ENCODE measurements around the gene SMPD1. TPM values are rescaled to one million over a fixed set of nuclear protein-coding genes. Genes with fewer than 3 reads are reported as not detected.
A peak's percentile ranks its signal among the peaks of the same experiment; 100 is the strongest.

The SMPD1 gene
- total RNA-seq, 2 donors from 2014 or later, result 21.7 to 25.9 TPM

DNA sequence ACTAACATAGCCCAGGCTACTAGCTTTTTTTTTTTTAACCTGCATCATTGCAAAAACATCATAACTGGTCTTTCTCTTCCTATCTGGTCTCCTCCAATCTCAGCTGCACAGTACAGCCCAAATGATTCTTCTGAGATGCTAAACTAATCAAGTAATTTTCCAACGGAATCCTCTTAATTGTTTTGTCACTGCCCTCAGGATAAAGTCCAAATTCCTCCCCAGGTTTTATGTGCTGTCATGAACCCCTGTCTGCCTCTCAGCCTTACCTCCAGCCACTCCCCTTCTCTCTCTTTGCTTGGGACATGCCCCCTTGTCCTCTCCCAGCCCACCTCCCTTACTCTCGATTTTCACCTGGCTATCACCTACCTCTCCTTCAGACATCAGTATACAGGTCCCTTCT lies 16.1 kb downstream of the SMPD1 start:
- H3K27ac Mint-ChIP-seq, result no peak overlapping the region
- no peaks in the 10 kb centered on the region for H3K9me3 Mint-ChIP-seq
- no peak for ATAC-seq (replicated peaks in 1 of 2)
- peaks cover 78% of the 10 kb centered on the region for H3K4me1 Mint-ChIP-seq (ENCODE audit: low read depth)
- no peaks in the 10 kb centered on the region for H3K27me3 Mint-ChIP-seq (ENCODE audit: low read depth)
- peak overlapping the region in 1 of 2 donors; percentile 47 for H3K4me3 Mint-ChIP-seq
- H3K36me3 Mint-ChIP-seq (ENCODE audit: insufficient read depth in 2 of 2), result peaks cover 0 to 4% of the 10 kb centered on the region in 2 donors
- no peak for DNase-seq

DNA sequence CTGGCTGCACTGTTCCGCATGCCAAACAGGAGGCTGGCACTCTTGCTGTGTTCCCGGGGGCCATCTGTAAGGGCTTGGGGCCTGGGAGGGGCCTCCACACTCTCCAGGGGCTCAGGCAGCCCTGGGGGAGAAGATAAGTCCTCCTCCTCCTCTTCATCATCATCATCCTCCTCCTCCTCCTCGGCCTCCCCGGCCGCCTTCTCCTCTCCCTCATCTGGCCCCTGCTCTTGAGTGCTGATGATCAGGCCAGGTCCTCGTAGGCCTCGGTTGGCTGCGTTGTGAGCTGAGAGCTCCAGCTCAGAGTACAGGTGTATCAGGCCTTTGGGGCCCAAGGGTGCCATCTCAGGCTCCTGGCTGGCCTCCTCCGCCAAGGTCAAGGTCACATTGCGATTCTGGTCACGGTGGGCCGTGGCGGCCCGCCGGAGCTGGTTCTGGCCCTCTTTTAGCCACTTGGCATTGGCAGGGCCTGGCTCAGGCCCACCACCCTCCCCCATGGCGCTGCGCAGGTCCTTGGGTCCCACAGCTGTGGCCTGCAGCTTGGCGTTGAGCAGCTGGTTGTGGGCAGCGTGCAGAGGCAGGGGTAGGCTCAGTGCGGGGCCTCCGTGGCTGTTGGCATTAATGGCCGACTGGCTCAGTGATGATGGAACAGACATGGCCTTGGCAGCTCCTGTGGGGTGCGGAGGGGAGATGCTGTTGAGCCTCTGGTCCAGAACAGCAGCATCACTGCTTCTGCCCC lies 20.6 kb downstream of the SMPD1 start:
- H3K27me3 Mint-ChIP-seq (ENCODE audit: low read depth), result no peaks in the 10 kb centered on the region
- no peak for DNase-seq
- peaks cover 44% of the 10 kb centered on the region for H3K4me1 Mint-ChIP-seq (ENCODE audit: low read depth)
- H3K27ac Mint-ChIP-seq, result no peak overlapping the region
- peaks cover 0 to 4% of the 10 kb centered on the region in 2 donors for H3K36me3 Mint-ChIP-seq (ENCODE audit: insufficient read depth in 2 of 2)
- no peaks in the 10 kb centered on the region for H3K9me3 Mint-ChIP-seq
- H3K4me3 Mint-ChIP-seq, result no peak overlapping the region
- ATAC-seq (replicated peaks in 1 of 2), result no peak

DNA sequence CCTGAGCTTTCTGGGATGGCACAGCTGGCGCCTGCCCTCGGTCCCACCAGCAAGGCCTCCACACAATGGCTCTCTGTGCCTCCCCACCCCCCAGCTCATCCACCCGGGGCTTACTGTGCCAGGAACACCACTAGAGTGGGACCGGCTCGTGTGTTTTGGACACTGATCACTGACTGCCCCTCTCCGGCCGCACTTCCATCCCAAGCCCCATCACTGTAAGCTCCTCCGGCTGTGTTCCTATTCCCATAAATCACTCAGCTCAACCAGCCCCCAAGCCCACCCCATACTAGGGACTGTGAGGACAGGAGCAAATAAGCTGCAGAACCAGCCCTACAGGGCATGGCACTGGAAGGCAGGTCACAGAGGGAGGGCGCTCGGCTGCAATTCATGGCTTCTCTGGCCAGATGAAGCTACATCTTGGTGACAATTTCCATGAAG lies 21.3 kb downstream of the SMPD1 start:
- Mint-ChIP-seq H3K4me3 (no peak overlapping the region), H3K36me3 (ENCODE audit: insufficient read depth in 2 of 2) (peaks cover 0 to 4% of the 10 kb centered on the region in 2 donors), H3K27me3 (ENCODE audit: low read depth) (no peaks in the 10 kb centered on the region), H3K27ac (no peak overlapping the region), H3K4me1 (ENCODE audit: low read depth) (peaks cover 36% of the 10 kb centered on the region), H3K9me3 (no peaks in the 10 kb centered on the region)
- no peak for ATAC-seq (replicated peaks in 1 of 2)
- DNase-seq, result no peak

DNA sequence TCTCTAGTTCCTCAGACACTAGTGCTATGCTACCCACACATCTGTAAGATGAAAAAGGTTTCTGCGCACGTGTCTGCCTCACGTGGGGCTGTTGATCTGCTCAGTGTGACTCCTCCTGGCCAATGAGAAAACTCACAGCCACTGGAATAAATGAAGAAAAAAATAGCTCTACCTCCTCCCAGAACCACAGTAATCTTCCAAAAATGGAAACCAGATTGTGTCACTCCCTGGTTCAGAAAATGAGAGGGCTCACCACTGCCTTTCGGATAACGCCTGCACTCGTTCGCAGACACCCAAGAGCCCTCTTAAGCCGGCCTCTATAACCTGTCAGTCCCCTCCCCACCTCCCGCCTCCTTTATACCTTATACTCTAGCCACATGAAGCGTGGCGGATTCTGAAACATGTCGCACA lies 23.5 kb downstream of the SMPD1 start:
- Mint-ChIP-seq H3K9me3 (no peaks in the 10 kb centered on the region), H3K27me3 (ENCODE audit: low read depth) (no peaks in the 10 kb centered on the region), H3K27ac (no peak overlapping the region), H3K4me3 (no peak overlapping the region), H3K4me1 (ENCODE audit: low read depth) (peaks cover 19% of the 10 kb centered on the region), H3K36me3 (ENCODE audit: insufficient read depth in 2 of 2) (peaks cover 0 to 4% of the 10 kb centered on the region in 2 donors)
- peak; percentile 78 to 82 for ATAC-seq (replicated peaks in 1 of 2)
- DNase-seq, result peak; percentile 50 to 73

DNA sequence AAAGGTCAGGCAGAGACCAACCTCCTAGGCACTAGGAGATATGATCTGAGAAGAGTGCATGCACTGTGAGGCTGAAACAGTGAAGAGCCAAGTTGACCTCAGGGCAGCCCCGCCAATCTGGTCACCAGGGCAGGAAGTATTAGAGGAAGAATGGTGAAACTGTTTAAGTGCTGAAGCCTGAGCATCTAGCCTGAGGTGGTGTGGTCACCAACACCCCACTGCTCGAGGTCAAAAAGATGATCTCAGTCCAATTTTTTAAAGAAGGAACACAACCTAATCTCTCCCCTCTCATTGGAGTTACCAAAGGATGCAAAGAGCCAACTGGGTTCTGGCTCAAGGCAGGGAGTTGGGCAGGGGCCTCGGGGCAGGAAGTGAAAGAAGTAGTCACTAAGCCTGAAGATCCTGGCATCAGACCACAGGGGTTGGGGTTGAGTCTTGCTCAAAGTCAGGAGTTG lies 24.6 kb downstream of the SMPD1 start:
- DNase-seq (peak; percentile 51 to 64), ATAC-seq (replicated peaks in 1 of 2) (peak; percentile 40 to 47)
- H3K4me1 Mint-ChIP-seq (ENCODE audit: low read depth), result peaks cover 15% of the 10 kb centered on the region
- no peaks in the 10 kb centered on the region for H3K27me3 Mint-ChIP-seq (ENCODE audit: low read depth)
- no peaks in the 10 kb centered on the region for H3K9me3 Mint-ChIP-seq
- H3K36me3 Mint-ChIP-seq (ENCODE audit: insufficient read depth in 2 of 2), result peaks cover 0 to under 1% of the 10 kb centered on the region in 2 donors
- H3K4me3 Mint-ChIP-seq, result no peak overlapping the region
- no peak overlapping the region for H3K27ac Mint-ChIP-seq

DNA sequence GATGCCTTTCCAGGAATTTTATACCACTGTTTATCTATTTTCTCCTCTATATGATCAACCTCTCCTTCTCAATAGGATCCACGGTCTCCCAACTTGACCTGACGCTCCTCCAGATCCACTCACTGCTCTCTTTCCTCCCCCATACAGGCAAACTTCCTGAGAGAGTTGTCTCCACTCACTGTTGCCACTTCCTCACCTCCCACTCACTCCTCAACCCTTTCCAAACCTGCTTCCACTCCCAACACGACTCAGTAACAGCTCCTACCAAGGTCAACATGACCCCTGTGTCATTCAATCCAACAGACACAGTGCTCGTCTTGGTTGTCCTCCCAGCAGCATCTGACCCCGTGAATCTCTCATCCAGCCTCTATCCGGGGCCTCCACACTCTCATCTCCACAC lies 25.5 kb downstream of the SMPD1 start:
- no peak overlapping the region for H3K4me3 Mint-ChIP-seq
- no peaks in the 10 kb centered on the region for H3K9me3 Mint-ChIP-seq
- no peaks in the 10 kb centered on the region for H3K27me3 Mint-ChIP-seq (ENCODE audit: low read depth)
- H3K36me3 Mint-ChIP-seq (ENCODE audit: insufficient read depth in 2 of 2), result peaks cover 0 to under 1% of the 10 kb centered on the region in 2 donors
- H3K4me1 Mint-ChIP-seq (ENCODE audit: low read depth), result peaks cover 13% of the 10 kb centered on the region
- ATAC-seq (replicated peaks in 1 of 2) (no peak), DNase-seq (no peak)
- no peak overlapping the region for H3K27ac Mint-ChIP-seq

DNA sequence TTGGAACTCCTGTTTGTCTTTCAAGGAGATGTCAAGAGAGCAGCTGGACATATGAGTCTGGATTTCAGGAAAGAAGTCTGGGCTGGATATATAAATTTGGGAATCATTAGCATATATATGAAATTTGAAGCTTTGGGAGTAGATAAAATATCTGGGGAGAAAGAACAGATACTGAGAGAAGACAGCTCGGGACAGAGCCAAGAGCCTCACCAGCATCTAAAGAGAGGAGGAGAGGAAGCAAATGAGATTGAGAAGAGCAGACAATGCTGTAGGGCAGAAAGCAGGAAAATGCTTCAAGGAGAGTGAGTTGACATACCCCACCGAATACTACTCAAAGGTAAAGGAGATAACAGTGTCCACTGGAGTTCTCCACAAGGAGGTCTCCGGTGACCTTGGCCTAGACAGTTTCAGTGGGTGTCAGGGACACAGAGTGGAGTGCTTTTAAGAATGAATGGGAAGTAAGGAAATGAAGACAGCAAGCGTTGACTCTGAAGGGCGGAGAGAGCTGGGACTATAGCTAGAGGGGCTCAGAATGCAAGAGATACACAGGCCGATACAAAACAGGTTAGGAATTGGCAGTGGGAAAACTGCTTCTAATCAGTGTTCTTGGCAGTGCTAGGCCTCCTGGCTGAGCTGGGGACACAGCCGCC lies 27.8 kb downstream of the SMPD1 start:
- ATAC-seq (replicated peaks in 1 of 2) (no peak), DNase-seq (no peak)
- no peak overlapping the region for H3K27ac Mint-ChIP-seq
- peaks cover 0 to 1% of the 10 kb centered on the region in 2 donors for H3K36me3 Mint-ChIP-seq (ENCODE audit: insufficient read depth in 2 of 2)
- no peak overlapping the region for H3K4me3 Mint-ChIP-seq
- H3K27me3 Mint-ChIP-seq (ENCODE audit: low read depth), result peaks cover 12% of the 10 kb centered on the region
- peaks cover 9% of the 10 kb centered on the region for H3K4me1 Mint-ChIP-seq (ENCODE audit: low read depth)
- no peaks in the 10 kb centered on the region for H3K9me3 Mint-ChIP-seq

DNA sequence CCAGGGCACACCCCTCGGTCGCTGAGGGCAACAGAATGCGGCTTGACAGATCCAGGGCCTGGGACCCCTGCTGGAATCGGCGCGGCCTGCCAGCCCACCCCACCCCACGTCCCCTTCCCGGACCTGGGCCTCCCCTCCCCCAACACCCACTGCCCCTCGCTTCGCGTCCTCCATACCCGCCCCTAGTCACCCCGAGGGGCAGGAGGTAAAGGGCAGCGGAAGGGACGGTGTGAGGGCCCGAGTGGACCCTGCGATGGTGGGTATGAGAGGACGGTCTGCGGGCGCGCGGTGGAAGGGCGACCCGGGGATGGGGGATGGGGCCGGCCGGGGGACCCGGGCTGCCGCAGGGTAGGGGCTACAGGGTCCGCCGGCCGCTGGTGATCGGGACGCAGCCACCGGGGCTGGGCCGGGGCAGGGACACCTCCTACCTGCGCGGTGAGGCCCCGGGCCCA lies 28.3 kb downstream of the SMPD1 start:
- peaks cover 9% of the 10 kb centered on the region for H3K4me1 Mint-ChIP-seq (ENCODE audit: low read depth)
- ATAC-seq (replicated peaks in 1 of 2) (no peak), DNase-seq (peak in 1 of 2 donors; percentile 29)
- peaks cover 0 to 1% of the 10 kb centered on the region in 2 donors for H3K36me3 Mint-ChIP-seq (ENCODE audit: insufficient read depth in 2 of 2)
- peaks cover 0 to under 1% of the 10 kb centered on the region in 2 donors for H3K9me3 Mint-ChIP-seq
- H3K27ac Mint-ChIP-seq, result peak overlapping the region; percentile 38
- no peak overlapping the region for H3K4me3 Mint-ChIP-seq
- peaks cover 17% of the 10 kb centered on the region for H3K27me3 Mint-ChIP-seq (ENCODE audit: low read depth)

DNA sequence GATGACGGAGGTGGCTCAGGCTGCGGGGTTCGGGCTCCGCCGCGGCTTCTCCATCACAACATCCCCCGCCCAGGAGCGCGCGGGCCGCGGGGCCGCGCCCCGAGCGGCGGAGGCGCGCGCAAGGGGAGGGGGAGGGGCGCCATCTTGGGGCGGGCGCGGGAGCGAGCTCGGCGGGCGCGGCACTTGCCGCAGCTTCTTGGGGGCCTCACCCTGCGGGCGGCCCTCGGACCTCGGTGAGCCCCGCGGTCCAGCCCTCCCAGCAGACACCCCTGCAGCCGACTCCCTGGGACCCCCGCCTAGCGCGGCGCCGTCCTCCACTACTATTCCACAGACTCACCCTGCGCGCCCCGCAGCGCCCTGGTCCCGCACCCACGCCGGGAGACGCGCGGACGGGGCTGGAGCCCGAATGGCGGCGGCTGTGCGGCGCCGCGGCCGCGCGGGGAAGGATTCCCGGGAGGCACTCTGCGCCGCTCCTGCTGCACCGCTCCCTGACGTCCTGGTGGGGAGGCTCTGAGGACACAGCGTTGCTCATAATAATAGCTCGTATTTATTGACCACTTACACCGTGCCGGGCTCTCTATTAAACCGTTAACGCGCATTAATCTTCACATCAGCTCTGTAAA lies 28.8 kb downstream of the SMPD1 start, which contains the start of gene APBB1:
APBB1 (minus strand) TSS at position 86 of the 623 bp plus-strand sequence. CDS start 7,747 bp downstream, outside the sequence.
- peak within 1 kb of the TSS; percentile 79 to 86 for H3K4me3 Mint-ChIP-seq
- DNase-seq, result peak; percentile 73 to 83

DNA sequence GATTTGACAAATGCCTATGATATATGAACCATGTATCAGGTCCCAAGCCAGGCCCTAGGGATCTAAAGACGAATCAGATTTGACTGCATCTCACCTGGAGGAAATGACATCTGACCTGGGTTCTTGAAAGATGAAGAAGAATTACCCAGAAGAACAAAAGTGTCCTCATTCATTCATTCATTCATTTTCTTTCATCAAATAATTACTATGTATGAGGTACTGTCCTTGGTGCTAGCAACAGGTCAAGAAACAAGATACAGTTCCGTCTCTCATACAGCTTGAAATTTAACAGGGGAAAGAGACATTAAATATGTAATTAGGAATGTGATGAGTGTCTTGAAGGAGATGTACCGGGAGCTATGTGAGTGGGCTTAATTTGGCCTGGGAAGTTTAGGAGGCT lies 30.4 kb downstream of the SMPD1 start:
- no peak overlapping the region for H3K27ac Mint-ChIP-seq
- no peak overlapping the region for H3K4me3 Mint-ChIP-seq
- H3K27me3 Mint-ChIP-seq (ENCODE audit: low read depth), result peaks cover 20% of the 10 kb centered on the region

More for the DNA sequence above, 28.8 kb downstream of the SMPD1 start, which contains the start of gene APBB1:
- Mint-ChIP-seq H3K9me3 (peaks cover 0 to 1% of the 10 kb centered on the region in 2 donors), H3K36me3 (ENCODE audit: insufficient read depth in 2 of 2) (peaks cover 0 to 1% of the 10 kb centered on the region in 2 donors), H3K27me3 (ENCODE audit: low read depth) (peaks cover 20% of the 10 kb centered on the region), H3K4me1 (ENCODE audit: low read depth) (peaks cover 9% of the 10 kb centered on the region), H3K27ac (peak within 1 kb of the TSS; percentile 47)
- ATAC-seq (replicated peaks in 1 of 2), result peak; percentile 73 to 76

DNA sequence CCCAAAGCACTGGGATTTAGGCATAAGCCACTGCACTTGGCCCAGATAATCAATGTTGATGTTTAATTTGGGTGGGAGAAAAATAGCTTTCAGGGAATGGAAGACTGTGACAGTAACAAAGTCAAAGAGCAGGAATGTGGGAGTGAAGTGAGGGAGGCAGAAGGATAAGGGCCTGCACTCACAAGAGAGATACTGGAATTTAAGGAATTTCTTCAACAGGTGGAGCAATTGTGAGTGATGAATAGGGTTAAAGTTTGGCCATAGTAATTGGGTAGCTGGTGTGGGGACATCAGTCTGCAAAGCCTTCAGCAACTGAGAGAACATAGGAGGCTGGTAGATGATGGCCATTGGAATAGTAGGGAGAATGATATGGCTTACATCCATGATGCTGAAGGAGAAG lies 37.2 kb downstream of the SMPD1 start:
- no peak for DNase-seq
- no peak overlapping the region for H3K27ac Mint-ChIP-seq
- peaks cover 0 to 1% of the 10 kb centered on the region in 2 donors for H3K9me3 Mint-ChIP-seq
- ATAC-seq (replicated peaks in 1 of 2), result no peak
- no peaks in the 10 kb centered on the region for H3K36me3 Mint-ChIP-seq (ENCODE audit: insufficient read depth in 2 of 2)
- peaks cover 13% of the 10 kb centered on the region for H3K27me3 Mint-ChIP-seq (ENCODE audit: low read depth)
- no peak overlapping the region for H3K4me3 Mint-ChIP-seq
- no peaks in the 10 kb centered on the region for H3K4me1 Mint-ChIP-seq (ENCODE audit: low read depth)

More for the DNA sequence above, 30.4 kb downstream of the SMPD1 start:
- DNase-seq (no peak), ATAC-seq (replicated peaks in 1 of 2) (no peak)
- Mint-ChIP-seq H3K4me1 (ENCODE audit: low read depth) (peaks cover 9% of the 10 kb centered on the region), H3K36me3 (ENCODE audit: insufficient read depth in 2 of 2) (peaks cover 0 to 1% of the 10 kb centered on the region in 2 donors), H3K9me3 (peaks cover 0 to 1% of the 10 kb centered on the region in 2 donors)

DNA sequence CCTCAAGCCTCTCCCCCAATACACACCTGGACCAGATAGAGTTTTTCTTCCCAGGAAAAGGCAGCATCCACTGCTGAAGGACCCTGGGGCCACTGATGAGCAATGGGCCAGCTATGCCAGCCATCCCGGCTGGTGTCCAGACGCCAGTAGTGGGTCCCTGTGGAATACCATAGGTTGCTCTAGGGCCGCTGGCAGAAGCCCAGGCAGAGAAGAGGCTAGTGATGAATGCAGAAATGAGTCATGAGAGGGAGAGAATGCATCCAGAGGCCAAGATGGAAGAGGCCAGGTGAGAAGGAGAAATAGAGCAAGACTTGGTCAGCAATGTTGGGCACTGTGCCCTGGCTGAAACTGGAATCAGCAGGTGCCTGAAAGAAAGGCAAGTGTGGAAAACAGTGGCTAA lies 41.6 kb downstream of the SMPD1 start:
- Mint-ChIP-seq H3K9me3 (no peaks in the 10 kb centered on the region), H3K4me3 (no peak overlapping the region), H3K27ac (no peak overlapping the region), H3K36me3 (ENCODE audit: insufficient read depth in 2 of 2) (no peaks in the 10 kb centered on the region), H3K27me3 (ENCODE audit: low read depth) (no peaks in the 10 kb centered on the region), H3K4me1 (ENCODE audit: low read depth) (peaks cover 13% of the 10 kb centered on the region)
- no peak for ATAC-seq (replicated peaks in 1 of 2)
- no peak for DNase-seq

All from activated T-cell treated with anti-CD3 and anti-CD28 coated beads, Interleukin-2, amount 50 U/mL, for 72 hours (primary cell).